Left cardiac atrium (tissue), 4 donors: Measurements from ENCODE around the gene LRRFIP2. TPM values are rescaled to one million over a fixed set of nuclear protein-coding genes. Genes with fewer than 3 reads are reported as not detected.
"Not testable (repeated sequence)": the region's sequence is repeated elsewhere in the genome, so short reads cannot be mapped to it uniquely, and the experiment has no call there.

Experiments
- ATAC-seq, 2 donors: fragments of 200-7000 bp; cut with Tn5 transposase; one replicate each; pipeline ENCODE4 v1.9.1; 2020; ENCODE audit warnings: mild to moderate bottlenecking in 2 of 2, moderate library complexity in 2 of 2
- DNase-seq: peaks from one replicate; pipeline ENCODE4 v3.0.0-alpha.2; 2020
- intact Hi-C, 2 donors: fragments of 100-400 bp; cut with DNase I; formaldehyde crosslinking; loops; one replicate each; pipeline versions ENCODE4 v1.14.1 to v1.15.1; 2022 to 2023
- total RNA-seq, 2 donors: library from RNA; stranded (reverse); fragmentation: NEBNext Ultra II Directional; extraction: Animal tissue kit (Norgen Biotek cat#: 25700); gene quantifications; one replicate each; pipeline ENCODE4 v1.2.1, GENCODE V29; 2021
- donor health status: DM: no; HTN: yes; CAD: no.
- donor health status: DM: no; HTN: yes; CAD: no; lungs with severe emphysema.
- donor health status: DM: yes; HTN: yes; CAD: no.
- donor health status: Dilated cardiomyopathy.

The LRRFIP2 gene
- total RNA-seq, 2 donors from 2014 or later = 107 to 116 TPM

- ATAC-seq (no peak), DNase-seq (no peak)
- intact Hi-C loops = no loop called here
Measured at GRCh38 chr3:37093481-37093880, 80.9 kb downstream of the LRRFIP2 start.

GRCh38 chr3:37092484-37092883 is 81.9 kb downstream of the LRRFIP2 start:
- intact Hi-C loops = no loop called here
- no peak for ATAC-seq
- no peak for DNase-seq

- ATAC-seq (no peak), DNase-seq (no peak)
- intact Hi-C loops = no loop called here
Measured at GRCh38 chr3:37087870-37088269, 86.5 kb downstream of the LRRFIP2 start.

- ATAC-seq (no peak), DNase-seq (no peak)
- intact Hi-C loops = no loop called here
Measured at GRCh38 chr3:37086918-37087317, 87.5 kb downstream of the LRRFIP2 start.

- intact Hi-C loops = no loop called here
- ATAC-seq = no peak
Measured at GRCh38 chr3:37082317-37082716, 92.1 kb downstream of the LRRFIP2 start.

GRCh38 chr3:37075955-37076354 is 98.4 kb downstream of the LRRFIP2 start:
- ATAC-seq (no peak), DNase-seq (no peak)
- intact Hi-C loops = no loop called here

More at GRCh38 chr3:37082317-37082716, 92.1 kb downstream of the LRRFIP2 start:
- DNase-seq = no peak

- intact Hi-C loops = no loop called here
- DNase-seq (no peak), ATAC-seq (peak in 1 of 2 donors; percentile 40)
Measured at GRCh38 chr3:37074178-37074577, 100.2 kb downstream of the LRRFIP2 start.

GRCh38 chr3:37072892-37073291 is 101.5 kb downstream of the LRRFIP2 start:
- DNase-seq (no peak), ATAC-seq (no peak)
- intact Hi-C loops = no loop called here

GRCh38 chr3:37071921-37072320 is 102.5 kb downstream of the LRRFIP2 start:
- ATAC-seq (no peak), DNase-seq (no peak)
- intact Hi-C loops = no loop called here

- no peak for ATAC-seq
- DNase-seq = no peak
- intact Hi-C loops = no loop called here
Measured at GRCh38 chr3:37068031-37068430, 106.4 kb downstream of the LRRFIP2 start.

GRCh38 chr3:37067577-37067976 is 106.8 kb downstream of the LRRFIP2 start:
- intact Hi-C loops = no loop called here
- no peak for DNase-seq
- ATAC-seq = no peak

- intact Hi-C loops = no loop called here
- no peak for ATAC-seq
- DNase-seq = no peak
Measured at GRCh38 chr3:37064747-37065146, 109.6 kb downstream of the LRRFIP2 start.

GRCh38 chr3:37058117-37058516 is 116.3 kb downstream of the LRRFIP2 start:
- DNase-seq (no peak), ATAC-seq (no peak)
- intact Hi-C loops = no loop called here

- DNase-seq (no peak), ATAC-seq (no peak)
- intact Hi-C loops = no loop called here
Measured at GRCh38 chr3:37056826-37057225, 117.6 kb downstream of the LRRFIP2 start.

- DNase-seq, intact Hi-C loops: not testable (repeated sequence)
- peak in 1 of 2 donors; percentile 59 for ATAC-seq
Measured at GRCh38 chr3:37055077-37055476, 119.3 kb downstream of the LRRFIP2 start.

GRCh38 chr3:37054370-37054769 is 120.0 kb downstream of the LRRFIP2 start:
- DNase-seq (no peak), ATAC-seq (peak; percentile 90 to 91)
- intact Hi-C loops = no loop called here

GRCh38 chr3:37053753-37054152 is 120.6 kb downstream of the LRRFIP2 start:
- DNase-seq = no peak
- intact Hi-C loops = no loop called here
- ATAC-seq = no peak

GRCh38 chr3:37053337-37053736 is 121.0 kb downstream of the LRRFIP2 start:
- intact Hi-C loops = no loop called here
- peak; percentile 30 for DNase-seq
- no peak for ATAC-seq

GRCh38 chr3:37052860-37053259 is 121.5 kb downstream of the LRRFIP2 start:
- intact Hi-C loops = no loop called here
- ATAC-seq (no peak), DNase-seq (no peak)

GRCh38 chr3:37050282-37050681 is 124.1 kb downstream of the LRRFIP2 start:
- DNase-seq (peak; percentile 44), ATAC-seq (peak in 1 of 2 donors; percentile 32)
- intact Hi-C loops = no loop called here

- ATAC-seq = peak in 1 of 2 donors; percentile 38
- intact Hi-C loops, DNase-seq: not testable (repeated sequence)
Measured at GRCh38 chr3:37042712-37043111, 131.7 kb downstream of the LRRFIP2 start.
